ENCODE measurements around the gene ARPC1A.
A peak's percentile ranks its signal among the peaks of the same experiment; 100 is the strongest.

DNA sequence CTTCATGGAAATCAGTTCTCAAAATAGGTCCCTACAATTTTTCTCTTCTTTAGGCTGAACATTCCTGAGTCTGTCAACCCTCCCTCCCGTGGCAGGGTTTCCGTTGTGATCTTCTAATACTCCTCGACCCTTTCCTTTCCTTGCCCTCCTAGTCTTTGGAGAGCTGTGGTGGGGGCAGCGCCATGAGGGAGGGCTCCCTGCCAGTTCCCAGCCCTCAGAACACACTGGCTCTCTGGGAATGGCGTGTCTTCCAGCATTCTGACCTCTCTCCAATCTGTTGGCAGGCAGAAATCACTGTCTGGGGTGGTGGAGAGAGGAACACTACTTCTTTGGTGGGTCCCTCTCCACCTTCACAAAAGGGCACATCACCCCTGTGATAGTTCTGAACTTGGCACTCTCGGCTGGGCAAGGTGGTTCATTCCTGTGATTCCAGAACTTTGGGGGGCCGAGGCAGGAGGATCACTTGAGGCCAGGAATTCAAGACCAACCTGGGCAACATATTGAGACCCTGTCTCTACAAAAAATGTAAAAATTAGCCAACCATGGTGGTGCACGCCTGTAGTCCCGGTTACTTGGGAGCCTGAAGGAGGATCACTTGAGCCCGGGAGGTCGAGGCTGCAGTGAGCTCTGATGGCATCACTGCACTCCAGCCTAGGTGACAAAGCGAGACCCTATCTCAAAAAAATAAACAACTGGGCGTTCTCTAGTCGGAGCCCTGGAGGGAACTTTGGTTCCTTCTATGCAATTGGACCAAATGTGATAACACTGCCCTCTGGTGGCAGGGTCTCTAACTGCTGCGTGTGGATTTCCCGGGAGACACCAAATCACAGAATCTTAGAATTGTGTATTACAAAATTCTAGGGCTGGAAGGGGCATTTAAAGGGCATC, 13.1 kb upstream of the ARPC1A start:
- TF ChIP-seq, protein P1, sequence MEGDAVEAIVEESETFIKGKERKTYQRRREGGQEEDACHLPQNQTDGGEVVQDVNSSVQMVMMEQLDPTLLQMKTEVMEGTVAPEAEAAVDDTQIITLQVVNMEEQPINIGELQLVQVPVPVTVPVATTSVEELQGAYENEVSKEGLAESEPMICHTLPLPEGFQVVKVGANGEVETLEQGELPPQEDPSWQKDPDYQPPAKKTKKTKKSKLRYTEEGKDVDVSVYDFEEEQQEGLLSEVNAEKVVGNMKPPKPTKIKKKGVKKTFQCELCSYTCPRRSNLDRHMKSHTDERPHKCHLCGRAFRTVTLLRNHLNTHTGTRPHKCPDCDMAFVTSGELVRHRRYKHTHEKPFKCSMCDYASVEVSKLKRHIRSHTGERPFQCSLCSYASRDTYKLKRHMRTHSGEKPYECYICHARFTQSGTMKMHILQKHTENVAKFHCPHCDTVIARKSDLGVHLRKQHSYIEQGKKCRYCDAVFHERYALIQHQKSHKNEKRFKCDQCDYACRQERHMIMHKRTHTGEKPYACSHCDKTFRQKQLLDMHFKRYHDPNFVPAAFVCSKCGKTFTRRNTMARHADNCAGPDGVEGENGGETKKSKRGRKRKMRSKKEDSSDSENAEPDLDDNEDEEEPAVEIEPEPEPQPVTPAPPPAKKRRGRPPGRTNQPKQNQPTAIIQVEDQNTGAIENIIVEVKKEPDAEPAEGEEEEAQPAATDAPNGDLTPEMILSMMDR (IDR thresholded peaks at IDR 0.05) = peak; percentile 70 to 88 (median 78)
- no peak for TF ChIP-seq POLR2A (IDR thresholded peaks at IDR 0.05)
